WTC11 (cell line): ENCODE measurements around the gene ABCA13. TPM values are rescaled to one million over a fixed set of nuclear protein-coding genes. Genes with fewer than 3 reads are reported as not detected.

ENCODE experiments used
- ATAC-seq: fragments of 200-7000 bp; cut with Tn5 transposase; 2 replicates; pipeline ENCODE4 v1.10.0; 2021; ENCODE audit warnings: mild to moderate bottlenecking, moderate library complexity
- CTCF ChIA-PET: fragments of 300-600 bp; sonication (Branson Sonifier 250); formaldehyde crosslinking; loops from one replicate; lab custom pipeline; 2021; ENCODE audit warnings: antibody characterized with exemption; lab: Charles Lee
- POLR2A ChIA-PET: fragments of 350-600 bp; sonication (Branson Sonifier 250); formaldehyde crosslinking; loops from one replicate; lab custom pipeline; 2021; ENCODE audit warnings: antibody characterized with exemption; lab: Charles Lee
- DNase-seq: peaks from one replicate; pipeline ENCODE4 v3.0.0; 2021; ENCODE audit warnings: low spot score
- H3K27ac Mint-ChIP-seq: 2 replicates; pipeline ENCODE4 v1.8.0; 2021; ENCODE audit warnings: mixed read lengths
- H3K27me3 Mint-ChIP-seq: 2 replicates; pipeline ENCODE4 v1.8.0; 2021; ENCODE audit warnings: low read depth, mild to moderate bottlenecking, moderate library complexity, mixed read lengths
- H3K36me3 Mint-ChIP-seq: 2 replicates; pipeline ENCODE4 v1.8.0; 2021; ENCODE audit warnings: mixed read lengths
- H3K4me1 Mint-ChIP-seq: 2 replicates; pipeline ENCODE4 v1.8.0; 2022; ENCODE audit warnings: mixed read lengths
- H3K4me3 Mint-ChIP-seq: 2 replicates; pipeline ENCODE4 v1.8.0; 2021; ENCODE audit warnings: mild to moderate bottlenecking, moderate library complexity, mixed read lengths
- H3K9me3 Mint-ChIP-seq: 2 replicates; pipeline ENCODE4 v1.8.0; 2021; ENCODE audit warnings: mixed read lengths
- CREB1 ChIP-seq: sonication (generic); formaldehyde crosslinking; IDR thresholded peaks from 2 replicates; pipeline ENCODE4 v1.8.0; 2023; ENCODE audit warnings: mild to moderate bottlenecking, missing genetic modification reagents
- total RNA-seq: library from RNA; stranded (reverse); gene quantifications from 3 replicates; pipeline ENCODE4 v1.2.3, GENCODE V29; 2021

The ABCA13 gene
- total RNA-seq, 1 experiment from 2014 or later = 0.04 TPM

DNA sequence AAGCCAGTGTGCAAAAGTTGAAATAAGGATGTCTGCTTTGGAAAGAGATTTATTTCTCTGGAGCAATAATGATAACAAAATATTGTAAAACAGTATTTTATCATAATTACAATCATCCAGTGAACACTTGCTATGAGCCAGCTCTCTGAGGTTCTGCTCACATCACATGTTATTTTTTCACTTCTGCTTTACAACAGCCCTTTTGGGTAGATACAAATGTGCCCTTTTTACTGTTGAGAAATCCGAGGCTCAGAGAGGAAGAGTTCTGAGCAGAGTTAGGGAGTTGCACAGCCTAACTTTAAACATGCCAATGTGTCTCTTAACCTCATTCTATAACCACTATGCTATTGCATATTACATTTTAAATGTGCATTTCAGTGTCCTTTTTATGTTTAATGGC is 520.5 kb downstream of the ABCA13 start:
- Mint-ChIP-seq H3K27ac (no peak overlapping the region), H3K9me3 (peaks cover 12% of the 10 kb centered on the region), H3K36me3 (no peaks in the 10 kb centered on the region), H3K27me3 (no peaks in the 10 kb centered on the region; the same call in 1 of the 2 replicates), H3K4me3 (no peak overlapping the region), H3K4me1 (no peaks in the 10 kb centered on the region)
- DNase-seq = no peak
- no peak for ATAC-seq
- ChIA-PET POLR2A (no interaction called here), CTCF (no interaction called here)
- no peak for TF ChIP-seq CREB1 (CRISPR knock-in tag)

Other genes starting within 250 kb of the ABCA13 start
- gene PKD1L1, start 223.0 kb upstream of the ABCA13 start, total RNA-seq = 0.07 to 0.16 TPM (median 0.09 TPM) in 3 replicates
- 31.1 to 33.4 TPM (median 32.7 TPM) in 3 replicates for gene HUS1, start 191.8 kb upstream of the ABCA13 start, total RNA-seq
- gene SUN3, start 142.4 kb upstream of the ABCA13 start, total RNA-seq = not detected in 3 replicates
- 0.39 to 0.90 TPM (median 0.60 TPM) in 3 replicates for gene C7orf57, start 135.9 kb upstream of the ABCA13 start, total RNA-seq
- gene UPP1, start 82.2 kb upstream of the ABCA13 start, total RNA-seq = 34.6 to 55.6 TPM (median 37.7 TPM) in 3 replicates